ENCODE data around the gene PPARG.
A peak's percentile ranks its signal among the peaks of the same experiment; 100 is the strongest.
"Not testable (repeated sequence)": the region's sequence is repeated elsewhere in the genome, so short reads cannot be mapped to it uniquely, and the experiment has no call there.

PPARG gene

DNA sequence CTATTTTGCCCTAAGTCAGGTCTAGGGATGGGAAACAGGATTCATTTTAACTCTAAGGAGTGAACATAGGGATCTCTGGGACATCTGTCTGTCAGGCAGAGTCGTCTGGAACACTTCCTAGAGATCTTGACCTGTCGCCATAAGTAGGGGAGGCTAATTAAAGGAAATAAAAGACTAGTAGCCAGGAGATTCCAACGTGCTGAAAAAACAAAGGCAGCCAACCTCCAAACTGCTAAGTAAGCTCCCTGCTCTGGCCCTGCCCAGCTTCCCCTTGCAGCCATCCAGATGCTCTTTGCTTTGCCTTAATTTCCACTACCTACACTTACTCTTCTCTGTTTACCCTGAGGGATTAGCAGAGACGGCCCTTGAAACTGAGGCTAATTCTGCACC, 177.0 kb downstream of the PPARG start:
- DNase-seq, result no peak

GRCh38 chr3:12467746-12468145, 178.9 kb downstream of the PPARG start:
- no peak for DNase-seq

DNA sequence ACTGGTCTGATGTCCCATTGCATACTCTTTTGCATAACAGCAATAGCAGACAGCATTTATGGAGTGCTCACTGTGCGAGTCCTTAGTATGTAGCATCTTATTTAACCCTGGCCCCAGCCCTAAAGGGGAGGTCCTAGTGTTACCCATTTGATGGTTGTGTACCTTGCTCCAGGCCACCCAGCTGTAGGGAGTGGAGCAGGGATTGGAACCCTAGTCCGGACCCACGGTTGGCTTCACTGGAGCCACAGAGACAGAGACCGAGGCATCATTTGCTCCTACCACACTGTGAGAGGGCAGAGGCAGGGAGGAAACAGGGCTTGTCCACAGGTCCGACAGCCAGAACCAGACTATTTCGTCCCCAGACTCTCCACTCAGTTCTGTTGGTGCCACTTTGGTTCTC, 179.4 kb downstream of the PPARG start:
- no peak for DNase-seq

- DNase-seq, result no peak
Observed at GRCh38 chr3:12468757-12469156, 179.9 kb downstream of the PPARG start.

- not testable (repeated sequence) for DNase-seq
Observed at GRCh38 chr3:12469222-12469621, 180.4 kb downstream of the PPARG start.

- no peak for DNase-seq
Observed at GRCh38 chr3:12470111-12470510, 181.2 kb downstream of the PPARG start.

DNA sequence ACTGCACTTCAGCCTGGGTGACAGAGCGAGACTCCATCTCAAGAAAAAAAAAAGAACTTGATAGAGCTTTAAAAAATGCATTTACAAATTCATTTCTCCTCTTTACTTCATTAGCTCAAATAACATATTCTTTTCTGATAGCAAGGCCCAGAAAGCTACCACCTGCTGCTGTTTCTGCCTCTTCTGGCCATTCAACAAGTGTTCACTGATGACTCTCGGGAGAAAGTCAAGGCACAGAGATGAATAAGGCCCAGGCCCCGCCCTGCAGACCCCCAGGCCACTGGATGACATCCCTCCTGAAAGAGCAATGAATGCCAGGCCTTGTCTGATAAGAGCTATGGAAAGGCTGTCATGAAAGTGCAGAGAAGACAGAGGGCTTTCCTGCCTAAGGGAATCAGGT, 181.8 kb downstream of the PPARG start:
- DNase-seq, result no peak

DNA sequence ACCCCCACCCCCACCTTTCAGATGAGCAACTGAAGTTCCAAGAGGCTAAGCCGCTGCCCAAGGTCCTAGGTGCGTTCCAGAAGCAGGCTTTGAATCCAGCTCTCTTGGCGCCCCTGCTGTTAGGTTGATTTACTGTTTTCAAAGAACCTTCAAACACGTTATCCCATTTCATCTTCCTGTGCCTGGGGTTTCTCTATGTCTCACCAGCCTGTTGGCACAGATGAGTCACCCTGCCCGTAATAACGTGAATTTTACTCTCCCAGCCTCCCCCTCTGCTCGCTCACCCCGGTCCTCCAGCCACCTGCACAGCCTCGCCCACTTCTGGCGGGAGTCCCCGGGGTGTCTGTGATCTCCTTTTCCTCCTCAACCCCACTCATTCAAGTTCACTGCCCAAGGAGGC, 182.4 kb downstream of the PPARG start:
- DNase-seq, result no peak

DNA sequence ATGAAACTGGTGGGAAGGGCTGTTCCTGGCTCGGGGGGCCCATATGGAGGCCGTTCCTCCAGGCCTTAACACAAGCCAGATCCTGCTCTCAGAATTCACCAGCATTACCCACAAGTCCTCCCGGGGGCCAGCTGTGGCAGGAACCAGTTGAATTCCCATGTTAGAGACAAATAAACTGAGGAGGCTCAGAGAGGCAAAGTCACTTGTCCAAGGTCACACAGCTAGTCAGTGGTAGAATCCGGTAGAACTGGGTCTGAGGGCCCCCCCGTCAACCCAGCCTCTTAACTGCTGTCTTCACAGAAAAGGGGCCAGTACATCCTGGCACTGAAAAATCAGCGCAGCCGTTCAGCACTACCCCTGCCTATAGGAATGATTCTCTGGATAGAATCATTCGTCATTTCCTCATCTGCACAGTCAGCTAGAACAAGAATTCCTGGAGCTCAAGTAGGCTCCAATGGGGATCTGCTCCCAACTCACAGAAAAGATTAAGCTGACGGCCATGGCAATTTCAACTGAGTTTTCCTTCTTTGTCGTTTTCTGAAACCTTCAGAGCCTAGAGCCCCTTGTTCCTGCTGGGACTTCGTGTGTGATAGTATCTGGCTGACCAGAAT, 183.2 kb downstream of the PPARG start:
- no peak for DNase-seq

- no peak for DNase-seq
Observed at GRCh38 chr3:12472796-12473195, 183.9 kb downstream of the PPARG start.

DNA sequence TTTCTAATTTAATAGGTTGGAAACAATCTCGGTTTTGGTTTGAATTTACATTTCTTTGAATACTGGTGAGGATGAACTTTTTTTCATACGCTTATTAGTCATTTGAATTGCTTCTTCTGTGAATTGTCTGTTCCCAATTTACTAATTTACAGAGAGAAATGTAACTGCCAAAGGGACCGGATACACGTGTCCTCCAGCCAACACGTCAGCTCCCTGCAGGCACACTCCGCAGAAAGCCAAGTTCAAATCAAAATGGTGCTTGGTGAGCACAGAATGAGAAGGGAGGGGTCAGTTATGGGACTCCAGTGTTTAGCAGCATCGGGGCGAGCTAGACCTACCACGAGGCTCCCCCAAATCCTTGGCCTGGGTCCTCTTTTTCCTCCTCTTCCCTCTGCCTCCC, 184.6 kb downstream of the PPARG start:
- DNase-seq, result no peak

DNA sequence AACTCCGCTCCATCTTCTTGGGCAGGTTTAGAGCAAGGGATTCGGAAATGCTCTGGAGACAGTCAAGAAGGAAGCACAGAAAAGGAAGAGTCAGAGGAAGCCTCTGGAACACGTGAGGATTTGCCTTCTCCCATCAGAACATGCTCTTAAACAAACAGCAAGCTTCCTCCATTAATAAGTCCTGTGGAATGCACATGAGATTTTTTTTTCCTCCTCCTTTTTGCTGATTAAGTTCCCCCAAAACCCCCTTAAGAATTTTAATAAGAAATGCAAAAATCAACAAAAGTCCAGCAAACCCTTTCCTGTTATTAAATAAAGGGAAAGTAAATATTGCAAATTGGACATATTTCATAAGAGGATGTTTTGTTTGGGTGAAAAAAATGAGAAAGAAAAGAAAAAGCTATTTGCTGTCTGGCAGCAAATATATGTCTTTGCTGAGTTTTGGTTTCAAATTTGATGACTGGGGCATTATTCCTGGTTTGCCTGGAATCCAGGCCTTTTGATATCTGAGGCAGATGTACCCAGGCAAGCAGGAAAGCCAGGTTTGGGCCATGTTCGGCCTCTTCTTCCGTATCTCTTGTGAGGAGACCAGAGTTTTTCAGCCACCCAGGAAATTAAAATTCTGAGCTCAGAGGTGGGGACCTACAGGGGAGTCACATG, 187.5 kb downstream of the PPARG start:
- DNase-seq, result no peak

DNA sequence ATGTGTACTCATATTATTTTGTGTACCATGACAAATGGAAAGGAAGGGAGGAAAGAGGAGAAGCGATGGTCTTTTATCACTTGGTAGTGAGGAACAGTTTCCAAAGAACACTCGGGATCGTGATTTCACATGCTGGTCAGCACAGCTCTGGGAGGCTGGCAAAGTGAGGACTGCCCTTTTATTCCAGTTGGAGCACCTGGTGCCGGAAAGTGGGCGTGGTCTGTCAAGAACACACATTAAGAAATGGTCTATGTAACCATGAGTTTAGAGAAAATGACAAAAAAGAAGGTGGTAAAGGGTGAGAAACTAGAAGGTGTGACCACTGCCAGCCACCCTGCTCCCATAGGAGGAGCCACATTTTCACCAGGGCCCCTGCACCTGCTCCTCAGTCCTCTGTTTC, 188.4 kb downstream of the PPARG start:
- no peak for DNase-seq

DNA sequence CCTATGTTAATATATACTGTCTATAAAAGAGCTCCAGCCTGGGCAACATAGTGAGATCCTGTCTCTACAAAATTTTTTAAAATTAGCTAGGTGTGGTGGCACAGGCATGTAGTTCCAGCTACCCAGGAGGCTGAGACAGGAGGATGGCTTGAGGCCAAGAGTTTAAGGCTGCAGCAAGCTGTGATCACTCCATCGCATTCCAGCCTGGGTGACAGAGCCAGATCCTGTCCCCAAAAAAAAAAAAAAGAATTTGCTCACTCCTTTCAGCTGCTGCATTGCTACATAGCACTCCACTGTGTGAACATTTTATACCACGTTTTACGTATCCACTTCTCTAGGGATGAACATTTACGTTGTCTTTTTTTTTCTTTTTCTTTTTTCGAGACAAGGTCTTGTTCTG, 189.5 kb downstream of the PPARG start:
- no peak for DNase-seq

GRCh38 chr3:12479198-12479597, 190.3 kb downstream of the PPARG start:
- DNase-seq, result not testable (repeated sequence)

DNA sequence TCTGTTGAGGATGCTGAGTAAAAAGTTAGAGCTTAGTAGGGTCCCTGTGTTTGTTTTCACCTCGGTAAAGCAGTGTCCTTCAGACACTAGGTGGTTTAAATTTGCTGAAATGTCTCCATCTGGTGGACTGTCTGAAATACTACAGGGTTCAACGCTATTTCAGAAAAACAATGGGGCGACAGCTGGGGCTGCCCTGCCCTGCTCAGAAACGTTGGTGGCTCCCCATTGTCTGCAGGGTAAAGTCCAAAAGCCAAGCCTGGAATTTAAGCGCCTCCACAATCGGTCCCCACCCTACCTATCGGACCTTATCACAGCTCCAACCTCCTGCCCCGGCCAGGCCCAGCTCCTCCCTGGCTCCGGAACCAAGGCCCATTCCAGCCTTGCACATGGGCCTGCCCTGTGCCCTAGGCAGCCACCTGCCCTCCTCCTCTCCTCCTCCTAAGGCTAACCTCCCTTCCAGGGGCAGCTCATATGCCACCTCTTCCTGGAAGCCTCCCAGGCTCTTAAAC, 191.1 kb downstream of the PPARG start:
- peak; percentile 3 for DNase-seq

DNA sequence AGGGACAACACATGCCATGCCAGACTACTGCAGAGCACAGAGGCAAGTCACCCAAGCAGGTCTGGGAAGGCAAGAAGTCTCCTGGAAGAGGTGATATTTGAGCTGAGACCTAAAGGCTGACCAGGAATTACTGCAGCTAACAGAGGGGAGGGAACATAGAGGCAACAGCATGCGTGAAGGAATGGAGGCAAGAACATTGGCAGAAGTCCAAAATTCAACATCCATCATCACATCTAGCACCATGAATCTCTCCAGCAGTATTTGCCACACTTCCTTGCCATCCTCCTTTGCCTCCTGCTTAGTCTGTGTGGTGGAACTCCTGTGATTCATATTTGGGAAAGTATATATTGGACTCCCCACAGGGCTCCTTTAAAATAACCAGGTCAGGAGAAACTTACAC, 194.5 kb downstream of the PPARG start:
- DNase-seq, result no peak

GRCh38 chr3:12483872-12484197, 195.0 kb downstream of the PPARG start:
- DNase-seq, result no peak
